HK-2 (cell line): ENCODE results near the gene RSPH3.
"Not testable (repeated sequence)": the region's sequence is repeated elsewhere in the genome, so short reads cannot be mapped to it uniquely, and the experiment has no call there.

Experiments used
- DNase-seq: peaks from one replicate; pipeline ENCODE4 v3.0.0-alpha.2; 2018; ENCODE audit not compliant: unreplicated experiment

RSPH3 gene, protein sequence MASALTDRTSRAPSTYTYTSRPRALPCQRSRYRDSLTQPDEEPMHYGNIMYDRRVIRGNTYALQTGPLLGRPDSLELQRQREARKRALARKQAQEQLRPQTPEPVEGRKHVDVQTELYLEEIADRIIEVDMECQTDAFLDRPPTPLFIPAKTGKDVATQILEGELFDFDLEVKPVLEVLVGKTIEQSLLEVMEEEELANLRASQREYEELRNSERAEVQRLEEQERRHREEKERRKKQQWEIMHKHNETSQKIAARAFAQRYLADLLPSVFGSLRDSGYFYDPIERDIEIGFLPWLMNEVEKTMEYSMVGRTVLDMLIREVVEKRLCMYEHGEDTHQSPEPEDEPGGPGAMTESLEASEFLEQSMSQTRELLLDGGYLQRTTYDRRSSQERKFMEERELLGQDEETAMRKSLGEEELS

DNA sequence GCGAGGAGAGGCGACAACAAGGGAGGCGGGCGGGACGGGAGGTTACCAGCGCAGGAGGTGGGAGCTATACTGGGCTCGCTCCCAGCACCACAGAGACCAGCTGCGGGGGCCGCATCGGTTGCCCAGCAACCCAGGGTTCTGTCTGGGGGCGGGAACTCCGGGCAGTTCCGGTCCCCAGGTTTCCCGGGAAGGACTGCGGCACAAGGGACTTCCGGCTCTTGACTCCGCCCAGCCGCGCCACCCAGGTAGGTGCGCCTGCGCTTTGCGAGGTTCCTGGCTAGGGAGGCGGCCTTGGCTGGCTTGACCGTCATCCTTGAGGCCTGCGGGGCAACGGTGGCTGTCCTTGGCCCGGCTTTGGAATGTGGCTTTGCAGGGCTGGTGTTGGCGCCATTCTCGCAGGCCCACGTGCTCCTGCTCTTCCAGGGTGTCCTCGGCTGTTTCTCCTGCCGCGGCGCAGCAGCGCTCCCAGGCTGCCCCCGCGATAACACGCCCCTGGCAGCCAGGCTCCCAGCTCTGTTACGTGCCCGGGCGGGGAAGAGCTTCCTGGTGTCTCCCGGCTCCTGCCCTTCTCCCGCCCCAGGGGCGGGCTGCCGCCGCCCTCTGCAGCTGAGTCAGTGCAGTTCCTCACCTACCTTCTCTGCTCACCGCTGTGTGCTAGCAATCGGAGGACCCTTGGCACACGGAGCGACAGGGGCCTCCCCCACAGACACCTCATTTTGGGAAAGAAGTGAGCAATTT is at the start of gene RSPH3:
Gene RSPH3, minus strand, starts transcription at position 537 of the 738 bp plus-strand sequence. CDS start 652 bp downstream, outside the sequence.
- peak; percentile 96 for DNase-seq

DNA sequence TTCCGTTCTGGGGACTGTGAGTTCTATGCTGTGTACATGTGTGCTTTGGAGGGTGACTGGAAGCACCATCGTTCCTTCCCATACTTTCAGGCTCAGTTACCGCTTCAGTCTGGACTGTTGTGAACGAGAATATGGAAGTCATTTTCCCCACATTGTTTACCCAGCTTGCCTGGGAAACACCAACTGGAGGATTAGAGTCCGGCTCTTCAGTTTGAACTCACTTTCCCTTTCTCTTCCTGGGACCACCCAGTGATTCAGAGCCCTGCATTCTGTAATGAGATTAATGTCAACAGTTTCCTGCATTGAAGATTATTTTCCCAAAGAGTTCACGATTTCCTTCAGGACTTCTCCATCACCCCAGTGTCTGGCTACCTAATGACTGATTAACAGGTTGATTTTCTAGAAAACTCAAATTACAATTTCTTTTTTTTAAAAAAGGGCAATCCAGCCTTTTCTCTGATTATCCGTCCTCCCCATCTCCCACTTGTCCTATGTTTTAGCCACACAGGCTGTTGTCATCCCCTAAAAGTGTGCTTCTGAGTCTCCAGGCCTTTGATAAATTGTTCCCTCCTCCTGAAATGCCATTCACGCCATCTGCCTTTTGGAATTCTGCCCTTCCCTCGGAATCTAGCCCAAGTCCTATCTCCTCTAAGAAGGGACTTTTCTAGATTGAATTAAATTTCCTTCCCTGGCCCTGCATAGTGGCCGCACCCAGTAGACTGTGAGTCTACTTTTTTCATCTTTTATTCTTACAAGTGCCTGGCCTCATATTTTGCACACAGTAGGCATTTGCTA is 48.1 kb upstream of the RSPH3 start:
- DNase-seq: no peak

DNA sequence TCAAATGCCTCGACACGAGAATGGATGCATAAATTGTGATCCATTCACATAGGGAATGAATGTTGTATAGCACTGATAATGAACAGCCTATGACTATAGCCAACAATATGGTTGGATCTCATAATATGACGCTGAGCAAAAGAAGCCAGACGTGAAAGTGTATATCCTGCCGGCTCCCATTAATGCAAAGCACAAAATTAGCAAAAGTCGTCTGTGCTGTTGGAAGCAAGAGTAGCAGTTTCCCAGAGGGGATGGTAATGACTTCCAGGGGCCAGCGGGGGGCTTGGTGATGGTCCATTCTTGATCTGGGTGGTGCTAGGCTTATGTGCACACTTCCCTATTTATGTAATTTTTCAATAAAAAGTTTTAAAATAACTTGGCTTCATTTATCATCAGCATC is 45.8 kb upstream of the RSPH3 start:
- DNase-seq: no peak

DNA sequence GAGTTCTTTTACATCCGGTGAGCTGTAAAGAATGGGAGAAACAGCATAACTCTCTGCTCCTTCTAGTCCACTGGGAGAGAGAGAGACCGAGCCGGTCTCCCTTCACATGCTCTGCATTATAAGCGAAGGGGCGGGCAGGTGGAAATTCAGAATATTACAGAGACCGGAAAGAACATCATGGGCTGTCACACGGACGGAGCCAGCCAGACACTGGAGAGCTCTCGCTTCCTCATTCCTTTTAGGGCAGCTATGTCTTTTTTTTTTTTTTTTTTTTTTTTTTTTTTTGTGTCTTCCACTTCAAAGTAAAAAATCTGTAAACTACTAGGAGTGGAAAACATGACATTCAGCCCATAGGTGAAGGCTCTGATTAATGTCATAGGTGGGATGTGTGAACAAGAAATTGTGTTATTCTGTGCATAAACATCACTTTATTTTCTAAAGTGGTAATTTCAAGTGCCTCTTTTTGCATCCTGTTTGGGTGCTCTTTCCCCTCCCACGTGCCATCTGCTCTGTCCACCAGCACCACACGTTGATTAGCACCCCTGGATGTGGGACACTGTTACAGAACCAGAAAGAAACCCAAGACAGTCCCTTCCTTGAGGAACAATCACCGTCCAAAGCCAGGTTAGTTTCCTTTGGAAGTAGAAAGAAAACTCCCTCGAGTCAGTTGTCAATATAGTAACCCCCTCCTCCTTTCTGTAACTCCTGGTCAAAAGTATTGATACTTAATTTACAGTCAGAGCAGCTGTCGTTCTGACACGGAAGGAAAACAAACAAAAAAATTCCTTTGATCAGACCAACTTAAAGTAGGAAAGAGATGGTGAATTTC is 45.1 kb upstream of the RSPH3 start, which contains the start of gene TAGAP:
Gene TAGAP, minus strand, starts transcription at position 93 of the 829 bp plus-strand sequence. CDS start 845 bp downstream, outside the sequence.
- DNase-seq: no peak

GRCh38 chr6:159043947-159044346 is 43.9 kb upstream of the RSPH3 start:
- DNase-seq: no peak

DNA sequence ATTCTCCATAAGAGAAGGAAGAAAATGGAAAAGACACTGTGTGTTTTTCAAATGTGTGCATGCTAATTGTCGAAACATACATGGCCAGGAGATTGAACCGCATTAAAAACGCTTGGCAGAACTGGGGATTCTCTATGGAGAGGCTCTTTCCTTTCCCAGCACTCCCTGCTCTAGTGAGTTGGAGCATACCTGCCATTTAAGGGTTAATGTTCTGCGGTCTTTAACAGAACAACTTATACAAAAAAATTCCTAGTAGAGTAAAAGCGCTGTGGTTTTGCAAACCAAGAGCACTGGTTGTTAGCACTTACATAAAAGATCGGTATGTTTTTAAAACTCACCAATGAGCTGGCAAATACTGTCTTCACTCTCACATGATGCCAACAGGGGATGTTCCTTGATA is 43.2 kb upstream of the RSPH3 start:
- DNase-seq: no peak

DNA sequence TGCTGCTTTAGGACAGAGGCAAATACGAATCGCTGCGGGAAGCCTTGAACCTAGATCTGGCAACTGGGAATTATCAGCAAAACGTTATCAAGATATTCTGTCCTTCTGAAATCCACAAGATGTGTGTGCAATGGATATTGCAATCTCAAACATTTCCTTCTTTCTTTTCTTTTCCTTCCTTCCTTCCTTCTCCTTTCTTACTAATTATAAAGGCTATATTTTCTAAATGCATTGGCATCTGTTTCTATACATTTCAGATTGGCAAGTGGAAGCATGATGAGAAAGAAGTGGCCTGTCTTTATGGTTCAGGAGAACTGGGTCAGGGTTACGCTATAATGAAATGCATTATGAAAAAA is 42.8 kb upstream of the RSPH3 start:
- DNase-seq: no peak

DNA sequence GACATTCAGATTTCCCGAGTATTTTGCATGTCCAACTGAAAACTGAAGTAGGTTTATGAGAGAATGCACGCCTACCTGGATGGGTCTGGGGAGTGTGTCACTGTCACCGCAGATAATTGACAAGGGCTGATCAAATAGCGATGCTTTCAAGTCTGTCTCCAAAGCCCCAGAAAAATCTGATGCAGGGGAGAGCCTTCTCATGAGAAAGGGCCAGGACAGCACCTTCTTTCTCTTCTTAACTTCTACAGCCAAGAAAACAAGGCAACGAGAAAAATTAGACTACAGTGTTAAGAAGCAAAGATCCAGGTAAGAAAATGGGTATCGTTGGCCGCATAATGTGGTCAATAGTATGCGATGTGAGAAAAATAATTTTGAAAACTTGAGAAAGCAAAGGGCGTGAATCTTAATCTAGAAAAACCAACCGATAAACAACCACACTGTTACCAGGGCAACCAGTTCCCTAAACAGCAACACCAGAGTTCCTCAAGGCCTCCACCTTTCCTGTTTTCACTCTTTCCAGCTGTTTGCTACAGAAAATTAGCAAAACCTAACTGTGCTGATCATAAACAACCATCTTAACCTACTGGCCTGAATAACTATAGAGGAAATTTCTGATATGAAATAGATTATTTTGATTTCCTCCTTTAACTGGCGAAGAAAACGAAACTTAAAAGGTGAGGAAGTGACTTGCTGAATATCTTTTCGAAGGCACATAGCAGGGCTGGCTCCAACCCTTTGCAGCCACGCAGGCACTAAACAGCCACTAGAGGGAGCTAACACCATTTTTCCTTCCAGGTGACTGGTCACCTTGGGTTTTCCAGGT is 42.2 kb upstream of the RSPH3 start:
- peak; percentile 66 for DNase-seq

GRCh38 chr6:159041181-159041580 is 41.2 kb upstream of the RSPH3 start:
- DNase-seq: no peak

DNA sequence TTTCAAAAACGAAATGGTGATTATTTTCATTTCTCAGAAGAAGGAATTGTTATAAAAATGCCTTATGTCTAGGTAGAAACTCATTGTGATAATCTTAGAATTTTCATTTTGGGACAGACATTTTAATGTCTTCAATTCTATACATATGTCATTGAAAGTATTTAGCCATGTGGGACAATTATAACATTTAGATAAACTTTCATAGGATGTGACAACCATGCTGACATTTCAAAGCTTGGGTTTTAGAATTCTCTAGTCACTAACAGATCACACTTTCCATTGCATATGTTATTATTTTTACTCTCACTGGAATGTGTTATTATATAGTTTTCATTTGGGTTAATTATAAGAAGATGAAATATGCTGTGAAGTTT is 39.9 kb upstream of the RSPH3 start:
- DNase-seq: no peak

- DNase-seq: no peak
Measured at GRCh38 chr6:159038914-159039884, 39.2 kb upstream of the RSPH3 start.

DNA sequence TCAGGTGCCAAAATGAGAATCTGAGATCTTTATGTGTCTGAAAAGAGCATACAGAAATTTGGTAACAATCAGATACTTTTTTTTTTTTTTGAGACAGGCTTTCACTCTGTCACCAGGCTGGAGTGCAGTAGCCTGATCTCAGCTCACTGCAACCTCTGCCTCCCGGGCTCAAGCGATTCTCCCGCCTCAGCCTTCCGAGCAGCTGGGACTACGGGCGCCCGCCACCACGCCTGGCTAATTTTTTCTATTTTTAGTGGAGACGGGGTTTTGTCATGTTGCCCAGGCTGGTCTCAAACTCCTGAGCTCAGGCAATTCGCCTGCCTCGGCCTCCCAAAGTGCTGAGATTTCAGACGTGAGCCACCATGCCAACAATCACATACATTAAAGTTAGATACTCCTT is 38.3 kb upstream of the RSPH3 start:
- DNase-seq: not testable (repeated sequence)

DNA sequence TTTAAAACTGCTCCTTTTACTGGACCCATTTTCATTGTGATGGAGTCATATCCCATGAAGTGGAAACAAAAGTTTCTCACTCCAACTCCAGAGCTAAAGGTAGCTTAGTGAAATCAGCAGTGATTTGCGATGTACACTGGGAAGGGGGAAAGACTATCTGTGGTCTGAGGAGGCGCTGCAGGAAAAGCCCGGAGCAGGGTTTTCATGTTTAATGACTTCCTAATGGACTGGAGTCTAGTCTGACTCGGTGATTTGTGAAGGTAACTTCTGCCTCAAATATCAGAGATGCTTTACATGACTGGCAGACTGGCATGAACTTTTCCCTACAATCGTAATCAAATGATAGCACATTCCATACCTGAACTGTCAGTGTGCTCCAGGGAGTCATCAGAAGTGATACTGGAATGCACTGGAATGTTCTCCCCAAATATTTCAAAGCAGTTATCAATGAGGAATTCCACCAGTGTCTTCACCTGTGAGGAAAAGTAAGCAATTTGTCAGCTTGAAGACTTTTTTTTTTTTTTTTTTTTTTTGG is 37.8 kb upstream of the RSPH3 start:
- DNase-seq: no peak

DNA sequence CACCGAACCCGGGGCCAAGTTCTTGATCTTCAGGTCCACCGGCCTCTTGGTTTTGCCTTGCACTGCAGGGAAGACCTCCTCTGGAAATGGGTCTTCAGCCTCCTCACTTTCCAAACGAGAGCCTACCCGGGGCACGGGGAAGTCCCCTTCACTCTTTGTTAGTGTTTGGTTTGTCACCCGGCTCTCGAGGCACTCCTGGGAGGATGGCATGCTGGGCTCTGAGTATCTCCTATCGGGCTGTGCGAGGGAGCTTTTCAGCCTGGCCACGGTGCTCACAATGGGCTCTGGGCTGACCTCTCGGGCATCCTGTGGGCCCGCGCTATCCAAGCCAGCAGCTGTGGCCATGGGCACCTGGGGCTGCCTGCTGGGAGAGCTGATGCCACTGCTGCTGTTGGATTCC is 36.7 kb upstream of the RSPH3 start:
- DNase-seq: no peak

DNA sequence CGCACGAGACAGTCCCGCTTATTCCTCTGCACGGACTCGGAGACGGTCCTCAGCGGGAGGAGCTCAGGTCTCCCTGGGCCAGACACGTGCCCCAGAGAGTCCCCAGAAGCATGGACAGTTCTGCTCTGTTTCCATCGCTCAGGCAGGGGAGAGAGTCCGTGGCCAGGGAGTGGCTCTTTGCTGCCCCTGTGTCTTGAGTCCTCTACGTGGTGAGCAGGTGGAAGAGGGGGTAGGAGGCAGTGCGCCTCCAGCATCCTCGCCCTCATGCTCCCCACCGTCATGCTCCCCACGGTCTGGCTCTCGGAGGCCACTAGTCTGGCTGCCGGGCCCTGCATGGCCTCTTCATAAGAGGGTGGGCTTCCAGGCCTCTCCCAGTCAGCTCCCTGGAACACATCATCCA is 35.9 kb upstream of the RSPH3 start:
- DNase-seq: no peak

DNA sequence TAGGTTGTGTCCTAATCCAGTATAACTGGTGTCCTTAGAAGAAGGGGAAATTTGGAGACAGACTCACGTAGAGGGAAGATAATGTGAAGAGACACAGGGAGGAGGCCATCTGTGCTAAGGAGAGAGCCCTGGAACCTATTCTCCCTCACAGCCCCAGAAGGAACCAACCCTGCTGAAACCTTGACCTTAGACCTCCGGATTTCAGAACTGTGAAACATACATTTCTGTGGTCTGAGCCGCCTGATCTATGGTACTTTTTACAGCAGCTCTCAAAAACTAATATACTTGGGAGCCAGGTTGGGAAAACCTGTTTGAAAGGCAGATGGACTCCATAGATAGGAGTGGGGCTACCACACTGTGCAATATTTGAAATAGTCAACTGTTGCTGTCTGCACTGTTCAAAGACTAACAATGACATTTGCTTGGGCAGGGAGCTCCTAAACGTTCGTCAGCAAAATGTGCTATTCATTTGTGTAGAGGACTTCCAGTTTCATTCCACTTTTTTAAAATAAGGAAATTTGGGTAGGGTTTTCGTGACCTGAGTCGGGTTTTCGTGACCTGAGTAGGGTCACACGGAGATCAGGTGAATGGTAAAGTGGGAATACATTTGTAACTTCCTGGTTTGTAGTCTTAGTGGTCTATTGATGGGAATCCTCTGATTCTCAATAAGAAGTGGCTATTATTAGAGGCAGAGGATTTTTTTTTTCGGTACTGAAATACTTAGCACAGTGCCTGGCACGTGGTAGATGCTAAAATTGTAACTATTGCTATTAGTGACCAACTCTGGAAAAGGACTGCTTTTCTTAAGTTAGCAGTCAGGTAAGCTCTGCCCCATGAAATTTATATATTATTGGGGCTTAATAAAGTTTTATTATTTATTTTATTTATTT is 33.4 kb upstream of the RSPH3 start:
- DNase-seq: no peak

DNA sequence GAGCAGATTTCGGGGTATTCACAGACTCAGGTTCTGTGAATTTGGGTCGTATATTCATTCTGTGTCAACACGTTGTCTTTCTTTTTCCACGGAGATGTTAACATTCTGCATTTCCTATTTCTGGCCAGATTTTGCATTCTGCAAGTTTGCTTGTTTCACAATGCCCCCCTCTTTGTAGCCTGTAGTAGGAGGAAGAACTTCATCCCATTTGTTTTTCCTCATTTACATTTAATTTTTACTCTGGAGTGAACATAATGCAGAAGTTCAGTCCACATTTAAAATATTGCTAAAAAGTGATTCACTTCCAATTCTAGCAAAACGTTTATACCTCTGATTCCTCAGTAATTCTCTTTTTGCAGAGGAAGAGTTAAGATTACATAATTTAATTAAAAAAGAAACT is 31.8 kb upstream of the RSPH3 start:
- DNase-seq: no peak

- DNase-seq: no peak
Measured at GRCh38 chr6:159030168-159030567, 30.2 kb upstream of the RSPH3 start.
